A673 (cell line): ENCODE measurements around the gene TAS2R9.

Experiments used
- CTCF ChIP-seq: fragments of 300-800, 200-600 bp; sonication (generic); conservative IDR thresholded peaks from 2 replicates; pipeline ENCODE4 v1.5.1; 2017; ENCODE audit warnings: low read depth, mild to moderate bottlenecking, antibody characterized with exemption, low read length, moderate library complexity, mixed read lengths
- EZH2 ChIP-seq: fragments of 200-600 bp; sonication (generic); IDR thresholded peaks from 2 replicates; pipeline ENCODE4 v1.6.1; 2017; ENCODE audit warnings: borderline replicate concordance, low read depth, mild to moderate bottlenecking, mixed read lengths, antibody characterized with exemption, low read length; ENCODE audit not compliant: poor library complexity, severe bottlenecking

GRCh38 chr12:10794222-10794621 is 15.7 kb downstream of the TAS2R9 start:
- TF ChIP-seq CTCF (no peak), EZH2 (no peak)
